ENCODE measurements around the gene DAG1. TPM values are rescaled to one million over a fixed set of nuclear protein-coding genes. Genes with fewer than 3 reads are reported as not detected.

DAG1 gene
- total and polyA plus RNA-seq, 10 of the 15 experiments (the other 5 are each of a cell fraction or from before 2014, with no cell fraction given), result 0.33 to 16.3 (median 9.2) TPM

DNA sequence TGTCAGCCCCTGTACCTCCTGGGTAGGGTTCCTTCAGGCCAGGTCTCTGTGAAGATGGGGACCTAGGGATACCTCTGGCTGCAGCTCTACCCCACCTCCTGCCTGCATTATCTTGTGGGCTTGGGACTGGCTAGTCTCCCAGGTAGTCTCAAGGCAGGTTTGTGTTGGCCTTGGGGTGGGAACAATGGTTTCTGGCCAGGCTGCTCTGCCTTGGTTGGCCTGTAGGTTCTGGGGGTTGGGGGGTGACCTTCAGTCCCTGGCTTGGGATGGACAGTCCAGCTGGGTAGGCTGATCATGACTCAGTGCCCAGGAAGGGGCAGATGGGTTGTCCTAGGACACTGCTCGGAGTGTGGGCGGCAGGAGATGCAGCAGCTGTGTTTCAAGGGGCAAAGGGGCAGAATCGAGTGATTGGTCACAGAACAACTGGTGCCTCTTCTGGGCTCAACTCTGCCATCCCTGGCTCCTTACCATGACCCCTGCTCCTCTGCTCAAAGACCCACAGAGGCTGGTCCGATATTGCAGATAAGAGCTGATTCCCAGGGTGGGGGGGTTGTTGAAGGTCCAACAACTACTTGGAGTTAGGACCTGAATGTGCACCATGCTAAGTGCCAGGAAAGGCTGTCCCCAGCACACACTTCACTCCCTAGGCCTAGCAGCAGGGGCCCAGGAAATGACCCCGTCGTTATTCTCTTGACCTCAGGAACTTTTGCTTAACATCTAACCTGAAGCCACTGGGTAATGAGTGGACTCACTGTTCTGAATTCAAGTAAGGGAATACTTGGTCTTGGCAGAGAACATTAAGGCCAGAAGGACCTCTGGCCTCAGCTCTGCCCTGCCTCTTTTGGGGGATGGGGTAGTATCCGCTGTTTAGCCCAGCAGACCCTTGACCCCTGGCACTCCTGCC is 66.2 kb downstream of the DAG1 start:
- 72% methylated on average over 7 of the region's 7 CpGs for WGBS (ENCODE audit: insufficient coverage, insufficient replicate concordance, low lambda C conversion rate, missing lambda C conversion rate)
- CTCF ChIA-PET, result interaction anchor here (1.0 to 7.0 kb wide), 4 partner anchors 10 to 135 kb away, joined by 3 to 210 read pairs (median 3); no protein-coding TSS in a partner anchor
- H3K79me2 ChIP-seq (ENCODE audit: control insufficient read depth, insufficient read depth, low read length), result no peaks in the 10 kb centered on the region
- no peak overlapping the region for H3K4me3 ChIP-seq
- no TSS peak for BruUV-seq (replicated peaks)
- H3K27ac ChIP-seq (ENCODE audit: control insufficient read depth, insufficient read depth), result no peak overlapping the region
- no peak overlapping the region for H3K4me2 ChIP-seq (ENCODE audit: control insufficient read depth, insufficient read depth)
- H3K36me3 ChIP-seq (ENCODE audit: control insufficient read depth in 2 of 2, insufficient read depth in 2 of 2, low read length in 1 of 2), result peaks cover 3 to 17% of the 10 kb centered on the region in 2 experiments; a peak in 3 of 4 replicates
- no peaks in the 10 kb centered on the region for H4K20me1 ChIP-seq (ENCODE audit: control insufficient read depth, insufficient read depth)
- H3K4me1 ChIP-seq (ENCODE audit: control insufficient read depth, insufficient read depth, low read length), result peaks cover 5% of the 10 kb centered on the region; the same call in 1 of the 2 replicates
- SMC1A ChIA-PET (ENCODE audit: uncharacterized antibody, unreplicated experiment), result interaction anchor here (7.4 kb wide), 1 partner anchor 136 kb away, joined by 86 read pairs; no protein-coding TSS in a partner anchor
- no peak overlapping the region for H3K9ac ChIP-seq (ENCODE audit: control insufficient read depth, insufficient read depth, low read length)
- no peak for FAIRE-seq
- no peak overlapping the region for H2AFZ ChIP-seq (ENCODE audit: control insufficient read depth, low read depth, low read length)
- intact Hi-C loops (cut with micrococcal nuclease; ENCODE audit: unreplicated experiment), result no loop called here
- no peak for TF ChIP-seq NFYA (IDR thresholded peaks at IDR 0.05; ENCODE audit: borderline replicate concordance, low read depth, low read length)
- TF ChIP-seq HDAC6 (IDR thresholded peaks at IDR 0.05; ENCODE audit: unreplicated experiment), result no peak
- TF ChIP-seq KLF5 (IDR thresholded peaks at IDR 0.05; ENCODE audit: partially characterized antibody), result no peak
- TF ChIP-seq FOXK2 (IDR thresholded peaks at IDR 0.05), result no peak
- TF ChIP-seq, protein P1, sequence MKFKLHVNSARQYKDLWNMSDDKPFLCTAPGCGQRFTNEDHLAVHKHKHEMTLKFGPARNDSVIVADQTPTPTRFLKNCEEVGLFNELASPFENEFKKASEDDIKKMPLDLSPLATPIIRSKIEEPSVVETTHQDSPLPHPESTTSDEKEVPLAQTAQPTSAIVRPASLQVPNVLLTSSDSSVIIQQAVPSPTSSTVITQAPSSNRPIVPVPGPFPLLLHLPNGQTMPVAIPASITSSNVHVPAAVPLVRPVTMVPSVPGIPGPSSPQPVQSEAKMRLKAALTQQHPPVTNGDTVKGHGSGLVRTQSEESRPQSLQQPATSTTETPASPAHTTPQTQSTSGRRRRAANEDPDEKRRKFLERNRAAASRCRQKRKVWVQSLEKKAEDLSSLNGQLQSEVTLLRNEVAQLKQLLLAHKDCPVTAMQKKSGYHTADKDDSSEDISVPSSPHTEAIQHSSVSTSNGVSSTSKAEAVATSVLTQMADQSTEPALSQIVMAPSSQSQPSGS (IDR thresholded peaks at IDR 0.05; ENCODE audit: low read length), result no peak
- no peak for TF ChIP-seq ZNF24 (IDR thresholded peaks at IDR 0.05)
- TF ChIP-seq CBFB (IDR thresholded peaks at IDR 0.05; ENCODE audit: low read depth), result no peak
- no peak for TF ChIP-seq MTA2 (IDR thresholded peaks at IDR 0.05; ENCODE audit: low read depth)
- TF ChIP-seq CBX3 (IDR thresholded peaks at IDR 0.05; ENCODE audit: borderline replicate concordance, low read depth), result no peak
- DNase-seq (ENCODE audit: low read depth, low spot score), result no peak
- in situ Hi-C loops (cut with MboI), result loop anchor here (10.0 kb wide), 1 partner anchor 139 kb away; the partner anchor contains the start of gene APEH
- POLR2A ChIA-PET, result interaction anchor here (0.8 kb wide), 1 partner anchor 529 kb away, joined by 3 read pairs; the partner anchor contains the start of gene WDR6
- ATAC-seq, result no peak
- H3K27me3 ChIP-seq (replicated peaks in 1 of 2; ENCODE audit: control insufficient read depth in 2 of 2, insufficient read depth in 2 of 2, low read length in 1 of 2), result no peaks in the 10 kb centered on the region
- no peaks in the 10 kb centered on the region for H3K9me3 ChIP-seq (replicated peaks; ENCODE audit: control insufficient read depth, insufficient read depth, low read length)
- RAD21 ChIA-PET (ENCODE audit: unreplicated experiment), result interaction anchor here (3.1 kb wide), 1 partner anchor 136 kb away, joined by 18 read pairs; no protein-coding TSS in a partner anchor

Measured in GM12878 (cell line).